ENCODE data around the gene PLEKHA6.
"Not testable (repeated sequence)": the region's sequence is repeated elsewhere in the genome, so short reads cannot be mapped to it uniquely, and the experiment has no call there.

Gene PLEKHA6

DNA sequence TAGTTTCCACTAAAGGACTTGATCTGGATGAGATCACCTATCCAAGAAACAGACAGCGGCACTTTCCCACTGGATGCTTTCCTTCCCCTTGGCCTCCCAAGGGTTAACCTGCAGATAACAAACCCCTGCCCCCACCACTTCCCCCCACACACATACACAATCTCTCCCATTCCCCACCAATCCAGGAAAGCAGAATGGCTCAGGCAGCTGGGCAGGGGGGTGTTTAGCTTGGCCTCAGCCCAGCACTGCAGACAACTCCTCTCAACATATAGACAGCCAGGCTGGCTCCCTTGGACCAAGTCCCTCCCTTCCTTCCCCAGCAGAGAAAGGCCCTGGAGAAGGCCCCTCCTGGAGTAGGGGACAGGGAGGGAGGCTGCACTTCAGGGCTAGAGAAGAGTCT, 24.6 kb downstream of the PLEKHA6 start:
- no peak for DNase-seq

DNA sequence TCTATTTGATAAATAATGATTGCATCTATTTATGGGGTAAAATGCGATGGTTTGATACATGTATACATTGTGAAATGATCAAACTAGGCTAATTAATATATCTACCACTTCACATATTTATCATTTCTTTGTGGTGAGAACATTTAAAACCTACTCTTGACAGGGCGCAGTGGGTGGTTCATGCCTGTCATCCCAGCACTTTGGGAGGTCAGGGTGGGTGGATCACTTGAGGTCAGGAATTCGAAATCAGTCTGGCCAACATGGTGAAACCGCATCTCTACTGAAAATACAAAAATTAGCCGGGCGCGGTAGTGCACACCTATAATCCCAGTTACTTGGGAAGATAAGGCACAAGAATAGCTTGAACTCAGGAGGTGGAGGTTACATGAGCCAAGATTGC, 25.3 kb downstream of the PLEKHA6 start:
- DNase-seq, result no peak

DNA sequence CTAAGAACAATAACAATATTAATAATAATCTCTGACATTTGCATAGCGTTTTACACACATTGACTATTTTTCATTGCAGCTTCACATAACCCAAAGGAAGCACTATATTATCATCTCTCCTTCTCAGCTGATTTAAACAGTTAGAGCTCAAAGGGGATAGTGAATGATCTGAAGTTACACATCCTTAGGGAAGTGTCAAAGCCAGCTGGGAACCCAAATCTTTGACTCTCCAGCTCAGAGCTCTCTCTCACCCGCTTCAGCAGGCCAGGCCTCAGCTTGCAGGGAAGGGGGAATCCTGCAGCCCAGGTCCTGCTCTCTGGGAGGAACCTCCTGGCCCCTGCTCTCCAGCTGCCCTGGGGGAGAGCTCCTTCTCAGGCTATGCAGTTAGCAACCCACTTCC, 26.3 kb downstream of the PLEKHA6 start:
- no peak for DNase-seq

DNA sequence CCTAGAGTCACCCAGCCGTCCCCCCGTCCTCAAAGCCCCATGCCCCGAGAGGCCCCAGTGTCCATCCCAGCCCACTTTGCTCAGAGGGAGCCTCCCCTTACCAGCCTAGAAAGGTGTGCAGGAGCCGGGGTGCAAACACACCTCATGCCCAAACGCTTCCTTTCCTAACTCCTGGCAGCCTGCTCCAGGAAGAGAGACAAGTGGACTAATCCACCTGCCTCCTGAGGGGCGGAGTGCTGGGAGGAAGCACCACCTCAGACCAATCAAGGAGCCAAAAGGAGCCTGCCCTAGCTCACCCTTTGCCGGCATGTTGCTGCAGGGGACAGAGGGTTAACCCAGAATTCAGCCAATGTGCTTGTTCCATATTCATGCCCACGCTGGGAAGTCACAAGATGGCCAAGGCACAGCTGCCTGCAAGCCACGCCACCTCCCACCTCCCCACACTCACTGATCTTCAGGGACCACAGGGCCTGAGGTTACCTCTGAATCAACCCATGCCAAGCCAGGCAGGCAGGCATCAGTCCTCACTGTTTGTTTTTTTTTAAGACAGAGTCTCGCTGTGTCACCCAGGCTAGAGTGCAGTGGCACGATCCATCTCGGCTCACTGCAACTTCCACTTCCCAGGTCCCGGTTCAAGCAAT, 27.8 kb downstream of the PLEKHA6 start:
- peak; percentile 73 for DNase-seq

DNA sequence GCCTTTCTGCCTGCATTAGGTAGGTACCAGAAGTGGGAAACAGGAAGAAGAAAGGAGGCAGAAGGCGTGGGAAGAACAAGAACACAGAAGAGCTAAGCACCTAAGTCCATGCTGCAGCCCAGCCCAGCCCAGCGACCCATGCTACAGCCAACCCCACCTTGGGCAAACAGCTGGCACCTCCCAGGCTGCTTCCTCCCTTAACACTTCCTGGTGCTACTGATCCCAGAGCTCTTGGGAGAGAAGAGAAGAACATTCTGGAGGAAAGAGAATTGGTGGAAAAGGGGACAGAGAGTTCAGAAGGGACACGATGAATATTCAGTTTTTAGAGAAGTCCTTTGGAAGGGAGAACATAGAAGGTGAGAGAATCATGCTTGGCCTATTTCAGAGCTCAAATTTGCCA, 28.5 kb downstream of the PLEKHA6 start:
- DNase-seq, result peak; percentile 77

DNA sequence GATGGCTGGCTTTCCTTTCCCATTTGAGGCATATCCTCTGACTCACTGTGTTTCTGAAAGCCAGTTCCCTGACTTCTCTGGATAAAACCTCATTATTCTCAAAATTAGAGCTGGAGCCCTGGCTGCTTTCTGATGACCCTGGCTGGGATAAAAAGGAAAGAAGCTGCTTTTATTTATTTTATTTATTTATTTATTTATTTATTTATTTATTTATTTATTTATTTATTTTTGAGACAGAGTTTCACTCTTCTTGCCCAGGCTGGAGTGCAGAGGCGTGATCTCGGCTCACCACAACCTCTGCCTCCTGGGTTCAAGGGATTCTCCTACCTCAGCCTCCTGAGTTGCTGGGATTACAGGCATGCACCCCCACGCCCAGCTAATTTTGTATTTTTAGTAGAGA, 31.9 kb downstream of the PLEKHA6 start:
- not testable (repeated sequence) for DNase-seq

DNA sequence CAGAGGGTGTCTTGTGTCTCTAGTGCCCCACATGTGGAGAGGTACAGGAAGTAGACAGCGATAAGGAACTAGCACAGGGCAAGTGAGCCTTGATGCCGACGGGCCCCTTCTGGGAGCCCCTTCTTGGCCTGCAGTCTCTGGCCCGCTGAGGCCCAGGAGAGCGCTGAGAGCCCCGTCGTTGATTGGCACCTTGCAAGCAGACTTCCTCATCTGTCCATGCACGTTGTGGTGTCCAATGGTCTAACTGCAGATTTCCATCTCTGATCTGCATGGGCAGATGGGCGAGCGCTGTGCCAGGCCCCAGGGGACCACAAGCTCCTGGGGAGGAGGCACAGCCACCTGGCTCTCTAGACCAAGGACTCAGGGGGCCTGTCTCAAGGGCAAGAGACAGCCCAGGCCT, 32.4 kb downstream of the PLEKHA6 start:
- DNase-seq, result no peak

DNA sequence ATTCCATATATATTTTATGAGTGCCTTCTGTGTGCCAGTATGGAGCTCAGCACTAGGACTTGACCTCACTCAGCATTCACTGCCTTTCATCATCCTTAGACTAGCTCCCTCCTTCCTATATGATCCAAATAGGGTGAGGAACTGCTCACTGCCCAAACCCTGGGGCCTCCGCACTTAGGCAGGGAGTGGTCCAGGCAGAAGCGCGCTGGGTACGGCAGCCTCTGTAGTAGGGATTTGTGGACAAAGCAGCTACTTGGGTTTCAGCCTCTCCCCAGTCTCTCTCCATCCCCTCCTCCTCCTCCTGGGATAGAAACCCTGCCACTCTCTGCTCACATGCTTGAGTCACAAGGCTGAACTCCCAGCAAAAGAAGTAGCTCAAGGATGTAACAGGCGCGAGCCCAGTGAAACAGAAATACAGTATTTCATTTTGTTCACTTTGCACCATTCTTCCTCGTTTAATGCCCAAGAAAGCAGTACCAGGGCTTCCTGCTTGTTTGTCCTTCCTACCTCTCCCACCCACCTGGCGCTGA, 32.9 kb downstream of the PLEKHA6 start:
- no peak for DNase-seq

DNA sequence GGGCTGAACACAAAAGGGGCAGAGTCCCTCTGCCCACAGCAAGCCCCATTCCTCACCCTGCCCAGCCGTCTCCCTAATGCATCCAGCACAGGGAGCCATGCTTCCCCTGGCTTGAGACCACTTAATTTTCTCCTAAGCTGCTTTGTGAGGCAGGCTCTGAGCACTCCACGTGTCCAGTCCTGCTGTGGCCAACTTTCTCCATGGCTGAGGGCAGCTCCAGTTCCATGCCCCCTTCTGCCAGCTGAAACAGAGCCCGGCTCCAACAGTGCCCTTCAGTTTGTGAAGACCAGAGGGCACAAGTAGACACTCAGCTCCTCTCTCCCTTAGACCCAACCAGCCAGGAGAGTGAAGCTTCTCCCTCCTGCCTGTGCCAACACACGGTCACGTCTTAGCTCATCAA, 33.8 kb downstream of the PLEKHA6 start:
- DNase-seq, result no peak

DNA sequence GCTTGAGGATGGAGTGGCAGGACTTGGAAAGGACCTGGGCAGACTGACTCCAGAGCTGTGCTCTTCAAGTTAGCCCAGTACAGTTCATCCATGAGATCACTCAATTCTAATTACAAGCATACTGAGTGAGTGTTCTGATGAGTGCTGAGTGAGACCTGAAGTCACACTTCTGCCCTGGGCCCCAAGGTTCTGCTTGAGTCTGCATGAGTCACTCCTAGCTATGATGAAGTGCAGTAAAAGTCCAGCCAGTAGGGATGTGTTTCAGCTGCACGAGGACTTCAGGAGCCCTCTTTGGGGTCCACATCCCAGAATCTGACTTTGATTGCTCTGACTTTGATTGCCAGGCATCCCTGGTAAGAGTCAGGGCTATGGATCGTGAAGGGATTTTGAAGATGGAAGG, 35.8 kb downstream of the PLEKHA6 start:
- DNase-seq, result peak; percentile 37

DNA sequence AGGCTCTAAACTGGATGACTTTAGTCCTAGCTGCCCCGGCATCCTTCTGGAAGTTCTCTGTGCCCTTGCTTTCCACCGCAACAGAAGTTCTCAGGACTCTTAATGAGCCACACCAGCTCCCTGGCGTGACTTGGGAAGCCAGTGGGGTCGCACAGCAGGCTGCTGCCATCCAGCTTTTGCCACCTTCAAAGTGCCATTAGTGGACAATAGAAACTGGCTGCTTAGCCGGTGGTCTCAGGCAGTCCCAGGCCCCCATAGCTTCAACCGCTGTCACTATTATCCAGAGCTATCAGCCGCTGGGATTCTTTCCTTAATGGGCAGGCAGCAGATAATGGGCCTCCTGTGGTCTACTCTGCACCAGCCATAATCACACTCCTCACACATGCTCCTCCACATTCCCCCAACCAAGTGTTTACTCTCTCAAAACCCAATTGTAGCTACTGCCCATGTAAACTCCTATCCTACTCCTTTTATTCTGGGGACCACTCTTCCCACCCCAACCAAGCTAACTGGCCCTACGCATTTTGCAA, 37.3 kb downstream of the PLEKHA6 start:
- no peak for DNase-seq

DNA sequence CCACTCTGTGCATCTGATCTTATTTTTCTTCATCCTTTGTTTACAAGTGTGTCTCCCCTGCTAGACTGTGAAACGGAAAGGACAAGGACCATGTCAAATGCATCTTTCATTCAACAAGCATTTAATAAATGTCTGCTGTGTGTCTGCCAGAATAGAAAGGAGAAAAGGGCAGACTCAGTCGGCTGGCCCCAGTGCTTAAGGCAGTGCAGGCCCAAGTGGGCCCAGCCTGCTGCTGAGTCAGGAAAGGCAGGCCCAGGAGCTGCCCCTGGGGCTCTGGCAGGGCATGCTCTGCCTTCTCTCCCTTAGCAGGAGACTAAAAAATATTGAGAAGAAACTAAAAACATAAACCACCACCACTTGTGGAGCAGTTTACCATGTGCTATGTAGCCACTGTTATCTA, 38.1 kb downstream of the PLEKHA6 start:
- DNase-seq, result no peak

DNA sequence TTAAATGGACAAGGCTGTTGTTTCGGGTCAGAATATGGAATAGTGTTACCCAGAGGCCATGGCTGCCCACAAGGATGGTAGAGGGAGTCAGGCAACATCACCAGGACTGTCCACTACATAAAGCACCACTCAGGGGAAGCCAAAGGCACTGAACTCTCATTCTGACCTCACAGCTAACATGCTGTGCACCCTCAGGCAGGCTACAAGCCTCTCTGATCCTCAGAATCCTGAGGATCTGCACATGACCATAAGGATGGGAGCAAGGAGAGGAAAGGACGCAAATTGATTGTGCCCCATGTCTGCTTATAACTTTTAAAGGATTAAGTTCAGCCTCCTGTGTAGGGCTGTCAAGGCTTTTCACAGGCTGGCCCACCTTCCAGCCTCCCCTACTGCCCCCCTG, 38.7 kb downstream of the PLEKHA6 start:
- no peak for DNase-seq

DNA sequence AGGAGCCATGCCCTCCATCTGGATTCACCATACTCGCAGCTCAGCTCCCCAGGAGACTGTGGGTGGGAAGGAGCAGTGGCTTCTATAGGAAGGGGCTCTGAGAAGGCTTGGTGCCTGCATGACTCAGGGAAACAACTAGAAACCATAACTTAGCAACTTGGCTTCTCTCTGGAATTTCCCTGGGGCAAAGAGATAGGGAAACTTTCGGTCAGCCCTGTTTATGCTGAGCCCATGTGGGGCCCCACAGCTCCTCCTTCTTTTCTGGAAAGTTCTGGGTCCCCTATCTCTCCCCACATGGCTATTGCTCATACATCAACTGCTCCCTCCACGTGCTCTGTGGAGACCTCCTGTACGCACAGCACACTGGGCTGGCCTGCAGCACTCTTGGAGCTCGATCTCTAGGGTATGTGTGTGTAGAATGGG, 39.3 kb downstream of the PLEKHA6 start:
- no peak for DNase-seq

DNA sequence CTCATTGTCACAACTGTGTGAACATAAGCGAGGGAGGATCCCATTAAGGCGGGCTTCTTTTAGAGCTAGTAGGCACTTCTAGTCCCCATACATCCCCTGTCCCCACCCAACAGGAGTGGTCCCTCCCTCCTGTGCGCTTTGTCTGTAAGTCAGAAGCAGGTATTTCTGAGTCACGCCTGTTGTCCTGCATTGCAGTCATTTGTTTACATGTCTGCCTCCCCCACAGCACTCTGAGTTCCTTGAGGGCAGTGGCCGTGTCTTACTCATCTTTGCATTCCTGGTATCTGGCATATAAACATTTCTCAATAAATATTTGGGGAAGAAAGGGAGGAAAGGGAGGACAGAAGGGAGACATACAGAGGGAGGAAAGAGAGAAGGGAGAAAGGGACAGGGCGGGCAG, 40.3 kb downstream of the PLEKHA6 start:
- DNase-seq, result peak; percentile 22

DNA sequence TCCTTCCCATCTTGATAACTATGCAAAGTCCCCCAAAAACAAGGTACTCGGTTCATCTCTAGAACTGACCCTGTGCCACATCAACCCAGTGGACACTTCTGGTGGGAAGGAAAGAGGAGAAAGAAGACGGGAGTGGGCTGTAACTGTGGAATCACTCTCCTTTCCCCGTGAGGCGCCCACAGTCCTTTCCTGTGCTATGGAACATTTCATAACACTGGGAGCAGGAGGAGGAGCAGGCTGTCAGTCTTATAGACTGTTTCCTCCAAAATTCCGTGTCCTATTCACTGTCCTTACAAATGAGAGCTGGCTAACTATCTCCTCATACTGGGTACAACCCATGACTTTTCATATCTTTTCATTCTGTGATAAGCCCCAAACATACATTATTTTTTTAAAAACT, 40.7 kb downstream of the PLEKHA6 start:
- DNase-seq, result no peak

DNA sequence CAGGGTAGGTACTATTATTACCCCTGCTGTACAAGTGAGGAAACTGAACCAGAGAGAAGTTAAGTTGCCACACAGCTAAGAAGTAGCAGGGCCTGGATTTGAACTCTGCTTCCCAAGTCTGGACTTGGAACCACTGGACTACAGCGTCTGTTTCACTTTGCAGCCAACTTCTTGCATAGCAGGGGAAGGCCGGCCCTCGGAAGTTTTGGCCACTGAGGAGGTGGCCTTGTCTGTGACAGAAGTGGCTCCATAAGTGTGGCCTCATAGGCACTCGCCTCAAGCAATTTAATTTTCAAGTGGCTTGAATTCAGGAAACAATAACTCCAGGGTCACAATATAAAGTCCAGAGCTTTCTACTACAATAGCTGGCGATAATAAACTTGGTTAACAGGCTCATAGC, 41.4 kb downstream of the PLEKHA6 start:
- DNase-seq, result no peak

DNA sequence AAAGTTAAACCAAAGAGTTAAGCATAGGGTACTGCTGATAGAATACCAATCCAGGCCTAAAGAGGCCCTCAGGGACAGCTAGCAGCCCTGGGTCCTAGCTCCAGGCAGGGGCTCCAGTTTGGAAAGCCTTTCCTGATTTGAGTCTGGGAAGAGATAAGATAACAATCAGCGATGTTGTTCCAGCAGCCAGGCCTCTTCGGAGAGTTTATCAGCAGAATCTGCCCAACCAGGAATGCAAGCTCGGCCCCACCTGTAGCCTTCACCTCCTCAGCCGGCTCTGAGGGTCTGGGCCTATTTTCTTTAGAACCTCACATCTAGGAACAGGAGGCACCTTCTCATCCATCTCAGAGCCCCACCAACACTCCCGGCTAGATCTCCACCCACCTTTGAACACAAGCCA, 42.6 kb downstream of the PLEKHA6 start:
- no peak for DNase-seq

DNA sequence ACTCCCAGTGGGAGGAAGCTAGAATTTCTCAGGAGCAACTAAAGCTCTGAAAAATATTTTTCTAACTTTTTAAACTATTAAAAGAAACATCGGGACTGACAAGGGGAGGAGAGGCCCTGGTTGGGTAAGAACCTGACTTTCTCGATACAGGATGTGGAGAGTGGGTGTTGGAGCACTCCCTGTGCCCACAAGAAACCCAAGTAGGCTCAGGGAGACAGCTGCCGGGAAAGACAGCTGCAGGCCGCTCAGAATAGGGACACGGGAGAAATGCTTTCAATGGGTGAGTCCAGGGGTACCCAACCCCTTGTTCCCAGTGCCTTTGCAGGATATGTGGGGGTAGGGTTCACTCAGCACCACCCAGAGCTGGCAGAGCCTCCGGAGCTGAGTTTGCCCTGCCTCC, 43.6 kb downstream of the PLEKHA6 start:
- DNase-seq, result no peak

DNA sequence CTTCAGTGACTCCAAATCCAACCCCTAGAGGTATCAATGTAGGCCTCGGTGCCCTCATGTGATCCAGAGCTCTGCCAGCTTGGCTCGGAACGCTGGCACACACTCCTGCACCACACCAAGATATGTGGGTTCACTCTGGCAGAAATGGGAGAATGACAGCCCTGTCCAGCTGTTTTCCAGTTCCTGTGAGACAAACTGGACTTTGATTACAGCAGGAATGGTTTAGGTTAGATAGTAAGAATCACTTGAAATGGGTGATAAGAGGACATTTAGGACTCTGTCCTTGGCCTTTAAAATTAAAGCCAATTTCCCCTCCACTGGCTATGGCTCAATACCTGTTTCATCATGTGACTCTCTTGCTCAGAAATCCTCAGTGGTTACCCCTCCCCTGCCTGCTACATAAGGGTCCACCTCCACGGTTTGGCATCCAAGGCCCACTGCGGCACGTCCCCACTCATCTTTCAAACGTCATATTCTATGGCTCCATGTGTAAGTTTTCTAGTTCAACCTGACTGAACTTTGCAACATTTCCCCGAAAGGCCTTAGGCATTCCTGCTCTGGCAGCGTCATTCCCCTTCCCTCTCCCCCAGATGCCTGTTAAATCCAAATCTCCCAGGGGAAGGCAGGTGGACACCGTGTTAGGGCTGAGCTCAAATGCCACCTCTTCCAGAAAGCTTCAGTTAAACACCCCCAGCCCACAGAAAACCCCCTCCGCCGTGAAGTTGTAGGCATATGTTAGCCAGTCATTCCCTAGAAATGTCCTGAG, 44.7 kb downstream of the PLEKHA6 start:
- DNase-seq, result no peak

DNA sequence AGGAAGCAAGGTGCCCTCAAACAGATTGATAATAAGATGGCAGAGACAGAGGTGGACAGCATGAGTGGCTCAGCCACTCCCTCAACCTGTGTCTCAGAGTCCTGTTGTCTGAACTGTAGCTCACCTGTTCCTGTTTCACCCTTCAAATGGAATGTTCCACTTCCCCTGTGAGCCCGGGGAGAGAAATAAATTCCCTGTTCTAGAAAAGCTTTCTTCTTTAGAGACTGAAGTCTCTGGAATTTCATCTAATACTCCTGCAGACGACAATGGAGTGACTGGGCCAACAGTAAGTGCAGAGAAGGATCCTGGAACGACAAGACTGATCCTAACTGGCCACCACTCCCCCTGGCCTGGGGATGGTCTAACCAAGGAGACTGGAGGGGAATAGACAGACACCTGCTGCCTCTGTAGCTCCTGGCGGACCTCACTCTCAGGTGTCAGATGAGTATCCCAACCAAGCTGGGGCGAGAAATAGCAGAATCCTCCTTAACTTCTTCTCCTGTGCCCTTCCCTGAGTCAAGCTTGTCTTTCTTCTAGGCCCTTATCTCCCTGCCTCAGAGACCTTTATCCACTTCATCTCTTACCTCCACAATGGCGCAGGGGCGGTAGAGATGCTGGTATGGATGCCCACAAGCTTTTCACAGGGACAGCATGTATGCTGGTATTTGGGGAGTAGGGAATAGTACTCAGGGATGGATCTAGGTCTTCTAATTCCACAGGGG, 45.4 kb downstream of the PLEKHA6 start:
- DNase-seq, result peak; percentile 95

DNA sequence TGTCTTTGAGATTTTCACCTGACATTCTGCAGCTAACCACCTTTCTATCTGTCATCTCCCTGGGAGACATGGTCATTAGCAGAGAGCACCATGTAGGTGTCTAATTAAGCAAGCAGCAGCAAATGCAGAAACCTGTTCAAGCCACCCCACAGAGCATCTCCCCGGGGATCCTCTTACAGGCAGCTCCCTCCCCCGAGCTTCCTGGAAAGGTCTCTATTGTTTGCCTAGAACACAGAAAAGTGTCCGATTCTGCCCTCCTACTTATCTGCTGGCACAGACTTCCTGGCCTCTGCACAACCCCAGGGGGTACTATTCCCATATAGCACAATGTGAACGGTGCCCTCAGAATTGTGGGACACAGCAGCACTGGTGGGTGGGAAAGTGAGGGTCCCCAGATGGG, 46.1 kb downstream of the PLEKHA6 start:
- peak; percentile 69 for DNase-seq

DNA sequence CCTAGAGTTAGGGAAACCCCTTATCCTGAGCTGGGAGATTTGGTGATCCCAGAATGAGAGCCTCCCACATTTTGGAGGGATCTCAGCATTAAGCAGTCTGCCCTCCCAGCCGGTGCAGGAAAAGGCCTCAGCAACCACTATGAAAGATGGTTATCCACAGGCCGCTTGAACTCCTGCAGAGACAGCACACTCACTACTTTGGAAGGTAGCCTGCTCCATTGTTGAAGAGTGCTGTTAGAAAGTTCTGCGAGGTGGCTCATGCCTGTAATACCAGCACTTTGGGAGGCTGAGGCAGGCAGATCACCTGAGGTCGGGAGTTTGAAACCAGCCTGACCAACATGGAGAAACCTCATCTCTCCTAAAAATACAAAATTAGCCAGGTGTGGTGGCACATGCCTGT, 48.8 kb downstream of the PLEKHA6 start:
- not testable (repeated sequence) for DNase-seq

Measured in DMS53 (cell line).